K562 (cell line): ENCODE data around the gene MED22. TPM values are rescaled to one million over a fixed set of nuclear protein-coding genes. Genes with fewer than 3 reads are reported as not detected.
"Not testable (repeated sequence)": the region's sequence is repeated elsewhere in the genome, so short reads cannot be mapped to it uniquely, and the experiment has no call there.

Experiments
- ATF1 ChIP-seq, 2 experiments: fragments of 450-650 bp in 1 of 2; IDR thresholded peaks; 2 replicates each; pipeline ENCODE4 v1.6.1; 2016; ENCODE audit warnings: missing compliant biosample characterization in 1 of 2, missing genetic modification characterization in 1 of 2
- ATF7 ChIP-seq: fragments of 450-650 bp; IDR thresholded peaks from 2 replicates; pipeline ENCODE4 v1.7.1; 2014; ENCODE audit warnings: mild to moderate bottlenecking, moderate library complexity
- CC2D1A ChIP-seq: fragments of 450-650 bp; IDR thresholded peaks from 2 replicates; pipeline ENCODE4 v1.6.1; 2017; ENCODE audit warnings: mild to moderate bottlenecking
- CREM ChIP-seq: IDR thresholded peaks from 2 replicates; pipeline ENCODE4 v1.6.1; 2014; ENCODE audit warnings: antibody characterized with exemption, low read depth
- FOSL1 ChIP-seq: fragments of 200-800 bp; sonication (Bioruptor generic); conservative IDR thresholded peaks from 2 replicates; pipeline ENCODE4 v1.6.1; 2016; ENCODE audit warnings: missing genetic modification characterization, missing compliant biosample characterization
- KLF1 ChIP-seq: fragments of 450-650 bp; IDR thresholded peaks from 2 replicates; pipeline ENCODE4 v1.6.1; 2016; ENCODE audit warnings: missing genetic modification characterization, missing compliant biosample characterization
- MTA3 ChIP-seq: fragments of 450-650 bp; formaldehyde crosslinking; IDR thresholded peaks from 2 replicates; pipeline ENCODE4 v1.6.1; 2017; ENCODE audit warnings: mild to moderate bottlenecking, borderline replicate concordance
- MYC ChIP-seq, 2 experiments: fragments of 250-450 bp in 1 of 2; sonication (Bioruptor Pico) in 1 of 2; IDR thresholded peaks; 2 replicates each; pipeline versions ENCODE4 v1.5.1 to v1.6.1; 2012 to 2021; ENCODE audit warnings: low read depth in 2 of 2, borderline replicate concordance in 1 of 2, improper control_type of control experiment in 1 of 2, low read length in 1 of 2, mild to moderate bottlenecking in 1 of 2, moderate library complexity in 1 of 2
- MYNN ChIP-seq, 2 experiments: sonication (generic); formaldehyde crosslinking in 1 of 2; IDR thresholded peaks; 2 replicates each; pipeline versions ENCODE4 v1.5.0 to v1.6.1; 2016 to 2020; ENCODE audit warnings: antibody characterized with exemption in 1 of 2, missing genetic modification reagents in 1 of 2
- NCOR1 ChIP-seq: fragments of 450-650 bp; IDR thresholded peaks from 2 replicates; pipeline ENCODE4 v1.6.1; 2016; ENCODE audit warnings: mild to moderate bottlenecking, moderate library complexity
- POLR2AphosphoS2 ChIP-seq: IDR thresholded peaks from 2 replicates; pipeline ENCODE4 v1.6.1; 2012; ENCODE audit warnings: low read length, improper control_type of control experiment
- POLR2B ChIP-seq: fragments of 450-650 bp; IDR thresholded peaks from 2 replicates; pipeline ENCODE4 v1.6.1; 2018; ENCODE audit warnings: low read depth; ENCODE audit not compliant: partially characterized antibody
- POLR2G ChIP-seq: fragments of 200-400 bp; formaldehyde crosslinking; IDR thresholded peaks from 2 replicates; pipeline ENCODE4 v1.6.1; 2017; ENCODE audit warnings: low read depth, mild to moderate bottlenecking, antibody characterized with exemption, low read length, moderate library complexity
- RAD21 ChIP-seq, 2 experiments: fragments of 250-450 bp in 1 of 2; fragments of 450-650 bp in 1 of 2; sonication (Bioruptor Pico) in 1 of 2; formaldehyde crosslinking in 1 of 2; IDR thresholded peaks in 1 of 2; conservative IDR thresholded peaks in 1 of 2; 2 replicates each; pipeline versions ENCODE4 v1.4.0 to v1.8.0; 2020 to 2022; ENCODE audit warnings: mild to moderate bottlenecking in 2 of 2, moderate library complexity in 1 of 2
- RFX1 ChIP-seq: fragments of 450-650 bp; IDR thresholded peaks from 2 replicates; pipeline ENCODE4 v1.6.1; 2016; ENCODE audit warnings: mild to moderate bottlenecking, moderate library complexity
- SMC3 ChIP-seq: conservative IDR thresholded peaks from 2 replicates; pipeline ENCODE4 v1.6.1; 2011; ENCODE audit warnings: low read depth, low read length, improper control_type of control experiment; ENCODE audit not compliant: insufficient read depth
- SOX6 ChIP-seq: fragments of 450-650 bp; IDR thresholded peaks from 2 replicates; pipeline ENCODE4 v1.6.1; 2014; ENCODE audit warnings: mild to moderate bottlenecking
- SUPT5H ChIP-seq: fragments of 450-650 bp; IDR thresholded peaks from 2 replicates; pipeline ENCODE4 v1.6.1; 2016
- ZNF263 ChIP-seq: sonication (generic); formaldehyde crosslinking; IDR thresholded peaks from 2 replicates; pipeline ENCODE4 v1.8.0; 2022; ENCODE audit warnings: mild to moderate bottlenecking, missing genetic modification reagents, borderline replicate concordance
- polyA plus RNA-seq, 8 experiments: library from polyadenylated mRNA; depleted of rRNA in 4 of 8; stranded (reverse) in 5 of 8; unstranded in 3 of 8; fragments of >200 nt; fragmentation: Nextera tagmentation in 2 of 8; fragmentation: Illumina TruSeq in 1 of 8; extraction: Ambion mirVana in 2 of 8; extraction: Trizol in 1 of 8; gene quantifications; 2 replicates each; pipeline versions ENCODE4 v1.2.1 to v1.2.3, GENCODE V29; 2011 to 2014; ENCODE audit warnings: inconsistent platforms in 1 of 8, missing spikeins in 1 of 8
- total RNA-seq, 7 experiments: library from RNA; depleted of rRNA in 6 of 7; stranded (reverse); fragments of >200 nt in 6 of 7; fragmentation: Illumina TruSeq in 2 of 7; extraction: Trizol in 2 of 7; gene quantifications; 2 replicates each; pipeline versions ENCODE4 v1.2.1 to v1.2.3, GENCODE V29; 2011 to 2021; ENCODE audit warnings: low replicate concordance in 1 of 7
- TF ChIP-seq, protein P1 (sequence below): fragments of 450-650 bp; formaldehyde crosslinking; IDR thresholded peaks from 2 replicates; pipeline ENCODE4 v1.4.0; 2020; ENCODE audit warnings: mild to moderate bottlenecking, moderate library complexity
- TF ChIP-seq, protein P2 (sequence below): sonication (generic); formaldehyde crosslinking; IDR thresholded peaks from 2 replicates; pipeline ENCODE4 v1.8.0; 2022; ENCODE audit warnings: missing genetic modification reagents, mild to moderate bottlenecking, moderate library complexity, borderline replicate concordance
- TF ChIP-seq, protein P3 (sequence below), 2 experiments: fragments of 450-650 bp; conservative IDR thresholded peaks; 2 replicates each; pipeline ENCODE4 v1.6.1; 2017; ENCODE audit warnings: mild to moderate bottlenecking in 2 of 2, moderate library complexity in 2 of 2

MED22 gene
- total and polyA plus RNA-seq, 9 of the 15 experiments (the other 6 are each of a cell fraction or from before 2014, with no cell fraction given): 0.73 to 35.6 (median 22.3) TPM

DNA sequence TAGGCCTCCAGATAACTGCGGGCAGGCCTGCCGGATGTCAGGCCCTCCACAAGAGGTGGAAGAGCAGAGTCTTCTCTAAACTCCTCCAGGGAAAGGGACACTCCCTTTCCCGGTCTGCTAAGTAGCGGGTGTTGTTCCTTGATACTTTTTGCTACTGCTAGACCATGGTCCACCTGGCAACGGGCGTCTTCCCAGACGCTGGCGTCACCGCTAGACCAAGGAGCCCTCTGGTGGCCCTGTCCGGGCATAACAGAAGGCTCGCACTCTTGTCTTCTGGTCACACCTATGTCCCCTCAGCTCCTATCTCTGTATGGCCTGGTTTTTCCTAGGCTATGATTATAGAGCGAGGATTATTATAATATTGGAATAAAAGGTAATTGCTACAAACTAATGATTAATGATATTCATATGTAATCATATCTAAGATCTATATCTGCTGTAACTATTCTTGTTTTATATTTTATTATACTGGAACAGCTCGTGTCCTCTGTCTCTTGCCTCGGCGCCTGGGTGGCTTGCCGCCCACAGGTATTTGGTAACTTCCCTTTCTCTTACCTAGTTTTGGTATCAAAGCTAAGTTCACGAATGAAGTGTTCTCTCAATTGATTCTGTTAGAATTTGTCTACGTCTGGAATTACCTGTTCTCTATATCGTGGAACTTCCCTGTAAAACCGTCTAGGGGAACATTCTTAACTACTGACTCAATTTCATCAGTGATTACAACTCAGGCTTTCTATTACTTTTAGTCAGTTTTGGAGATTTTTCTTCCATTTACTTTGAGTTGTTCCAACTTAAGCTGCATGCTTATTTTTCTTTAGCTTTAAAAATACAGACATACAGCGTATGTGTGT lies 18.4 kb downstream of the MED22 start (continued):
- TF ChIP-seq KLF1 (tag): 0 out of 2 replicates have a peak, but pooled peaks have one; percentile 35
- TF ChIP-seq POLR2G: peak; percentile 34; the same call in 1 of the 2 replicates
- TF ChIP-seq POLR2B: peak; percentile 41
- TF ChIP-seq RFX1: peak; percentile 58
- TF ChIP-seq, protein P1, sequence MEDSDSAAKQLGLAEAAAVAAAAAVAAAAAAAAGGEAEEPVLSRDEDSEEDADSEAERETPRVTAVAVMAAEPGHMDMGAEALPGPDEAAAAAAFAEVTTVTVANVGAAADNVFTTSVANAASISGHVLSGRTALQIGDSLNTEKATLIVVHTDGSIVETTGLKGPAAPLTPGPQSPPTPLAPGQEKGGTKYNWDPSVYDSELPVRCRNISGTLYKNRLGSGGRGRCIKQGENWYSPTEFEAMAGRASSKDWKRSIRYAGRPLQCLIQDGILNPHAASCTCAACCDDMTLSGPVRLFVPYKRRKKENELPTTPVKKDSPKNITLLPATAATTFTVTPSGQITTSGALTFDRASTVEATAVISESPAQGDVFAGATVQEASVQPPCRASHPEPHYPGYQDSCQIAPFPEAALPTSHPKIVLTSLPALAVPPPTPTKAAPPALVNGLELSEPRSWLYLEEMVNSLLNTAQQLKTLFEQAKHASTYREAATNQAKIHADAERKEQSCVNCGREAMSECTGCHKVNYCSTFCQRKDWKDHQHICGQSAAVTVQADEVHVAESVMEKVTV (CRISPR knock-in tag): peak; percentile 86
- 0 out of 2 replicates have a peak, but pooled peaks have one; percentile 54 for TF ChIP-seq ATF7
- TF ChIP-seq, protein P2, sequence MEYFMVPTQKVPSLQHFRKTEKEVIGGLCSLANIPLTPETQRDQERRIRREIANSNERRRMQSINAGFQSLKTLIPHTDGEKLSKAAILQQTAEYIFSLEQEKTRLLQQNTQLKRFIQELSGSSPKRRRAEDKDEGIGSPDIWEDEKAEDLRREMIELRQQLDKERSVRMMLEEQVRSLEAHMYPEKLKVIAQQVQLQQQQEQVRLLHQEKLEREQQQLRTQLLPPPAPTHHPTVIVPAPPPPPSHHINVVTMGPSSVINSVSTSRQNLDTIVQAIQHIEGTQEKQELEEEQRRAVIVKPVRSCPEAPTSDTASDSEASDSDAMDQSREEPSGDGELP (CRISPR knock-in tag): peak; percentile 48
- TF ChIP-seq, protein P3, sequence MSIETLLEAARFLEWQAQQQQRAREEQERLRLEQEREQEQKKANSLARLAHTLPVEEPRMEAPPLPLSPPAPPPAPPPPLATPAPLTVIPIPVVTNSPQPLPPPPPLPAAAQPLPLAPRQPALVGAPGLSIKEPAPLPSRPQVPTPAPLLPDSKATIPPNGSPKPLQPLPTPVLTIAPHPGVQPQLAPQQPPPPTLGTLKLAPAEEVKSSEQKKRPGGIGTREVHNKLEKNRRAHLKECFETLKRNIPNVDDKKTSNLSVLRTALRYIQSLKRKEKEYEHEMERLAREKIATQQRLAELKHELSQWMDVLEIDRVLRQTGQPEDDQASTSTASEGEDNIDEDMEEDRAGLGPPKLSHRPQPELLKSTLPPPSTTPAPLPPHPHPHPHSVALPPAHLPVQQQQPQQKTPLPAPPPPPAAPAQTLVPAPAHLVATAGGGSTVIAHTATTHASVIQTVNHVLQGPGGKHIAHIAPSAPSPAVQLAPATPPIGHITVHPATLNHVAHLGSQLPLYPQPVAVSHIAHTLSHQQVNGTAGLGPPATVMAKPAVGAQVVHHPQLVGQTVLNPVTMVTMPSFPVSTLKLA (conservative IDR thresholded peaks at IDR 0.05): 0 out of 4 replicates have a peak, but pooled peaks of 1 of the 2 experiments have one; percentile 34
- 0 out of 2 replicates have a peak, but pooled peaks have one; percentile 6 for TF ChIP-seq NCOR1
- TF ChIP-seq SMC3: peak; percentile 62
- not testable (repeated sequence) for TF ChIP-seq ATF1 (CRISPR knock-in tag; IDR thresholded peaks at IDR 0.05); MYC (CRISPR knock-in tag; IDR thresholded peaks at IDR 0.05; ENCODE audit: borderline replicate concordance, low read depth); MYNN (CRISPR knock-in tag; IDR thresholded peaks at IDR 0.05)
- peak; percentile 77 for TF ChIP-seq ATF1 (tag; IDR thresholded peaks at IDR 0.05)
- 0 out of 2 replicates have a peak, but pooled peaks have one; percentile 16 for TF ChIP-seq MYC (IDR thresholded peaks at IDR 0.05; ENCODE audit: low read depth, low read length)
- TF ChIP-seq CREM: peak; percentile 56
- peak; percentile 13; the same call in 1 of the 2 replicates for TF ChIP-seq SOX6
- TF ChIP-seq SUPT5H: peak; percentile 58
- 0 out of 2 replicates have a peak, but pooled peaks have one; percentile 42 for TF ChIP-seq MTA3
- TF ChIP-seq FOSL1 (tag): 0 out of 2 replicates have a peak, but pooled peaks have one; percentile 24
- TF ChIP-seq MYNN (IDR thresholded peaks at IDR 0.05): 0 out of 2 replicates have a peak, but pooled peaks have one; percentile 10
- peak; percentile 90 to 97 for TF ChIP-seq RAD21 (CRISPR knock-in tag; conservative IDR thresholded peaks at IDR 0.05 in 1 of 2, IDR thresholded peaks at IDR 0.05 in 1 of 2)
- peak; percentile 76 for TF ChIP-seq CC2D1A
- TF ChIP-seq POLR2AphosphoS2: 0 out of 2 replicates have a peak, but pooled peaks have one; percentile 55
- TF ChIP-seq ZNF263 (CRISPR knock-in tag): peak; percentile 26; the same call in 1 of the 2 replicates
